ENCODE measurements around the gene KSR1.

- no peak for TF ChIP-seq RAD21 (IDR thresholded peaks at IDR 0.05; ENCODE audit: low read depth)
- no peak for TF ChIP-seq TAF1 (IDR thresholded peaks at IDR 0.05; ENCODE audit: low read depth)
- no peak for TF ChIP-seq EGR1 (IDR thresholded peaks at IDR 0.05)
- TF ChIP-seq EP300 (IDR thresholded peaks at IDR 0.05; ENCODE audit: borderline replicate concordance): no peak
- TF ChIP-seq REST (IDR thresholded peaks at IDR 0.05; ENCODE audit: low read depth): no peak
- TF ChIP-seq CEBPB (IDR thresholded peaks at IDR 0.05): no peak
- no peak for TF ChIP-seq MAX (IDR thresholded peaks at IDR 0.05)
- no peak for TF ChIP-seq ZBTB7A (IDR thresholded peaks at IDR 0.05; ENCODE audit: low read depth)
- no peak for TF ChIP-seq USF1 (IDR thresholded peaks at IDR 0.05)
- TF ChIP-seq YY1 (IDR thresholded peaks at IDR 0.05; ENCODE audit: low read depth): no peak
- no peak for TF ChIP-seq NFIC (IDR thresholded peaks at IDR 0.05)
- TF ChIP-seq TEAD4 (IDR thresholded peaks at IDR 0.05): no peak
- TF ChIP-seq TCF12 (IDR thresholded peaks at IDR 0.05; ENCODE audit: low read depth): no peak
- no peak for TF ChIP-seq FOXM1 (IDR thresholded peaks at IDR 0.05; ENCODE audit: borderline replicate concordance, low read depth)
These were observed 214.7 kb downstream of the KSR1 start for GRCh38 chr17:27670791-27671590.
